GM10266 (cell line): Measurements from ENCODE around the gene PCDHB4.
"Not testable (repeated sequence)": the region's sequence is repeated elsewhere in the genome, so short reads cannot be mapped to it uniquely, and the experiment has no call there.

ENCODE experiments used
- DNase-seq: peaks from one replicate; pipeline ENCODE4 v3.0.0; 2012; ENCODE audit errors: extremely low spot score
- TF ChIP-seq, protein P1 (sequence below): IDR thresholded peaks from 2 replicates; pipeline ENCODE4 v1.5.1; 2012; ENCODE audit warnings: mild to moderate bottlenecking, low read depth; ENCODE audit not compliant: control insufficient read depth, insufficient read depth; ENCODE audit errors: missing control alignments

PCDHB4 gene

DNA sequence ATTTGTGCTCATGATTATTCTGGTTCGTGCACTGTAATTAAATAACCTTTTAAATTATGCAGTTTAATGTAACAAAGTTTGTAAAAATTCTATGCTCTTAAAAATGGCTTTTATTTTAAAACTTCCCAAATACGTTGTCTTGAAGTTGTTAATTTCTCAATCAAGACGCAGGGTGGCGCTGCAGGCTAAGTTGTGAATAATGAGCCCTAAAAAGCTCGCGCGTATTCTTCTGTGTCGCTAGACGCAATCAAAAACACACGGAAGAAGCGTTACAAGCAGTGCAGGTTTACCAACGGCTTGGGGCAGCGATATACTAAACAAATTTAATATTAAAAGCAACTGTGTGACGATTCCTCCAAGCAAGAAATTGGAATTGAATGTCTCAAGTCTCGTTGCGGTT lies at the start of gene PCDHB4:
PCDHB4 (plus strand) TSS at position 256 of the 400 bp plus-strand sequence. CDS start 181 bp downstream, outside the sequence.
- TF ChIP-seq, protein P1, sequence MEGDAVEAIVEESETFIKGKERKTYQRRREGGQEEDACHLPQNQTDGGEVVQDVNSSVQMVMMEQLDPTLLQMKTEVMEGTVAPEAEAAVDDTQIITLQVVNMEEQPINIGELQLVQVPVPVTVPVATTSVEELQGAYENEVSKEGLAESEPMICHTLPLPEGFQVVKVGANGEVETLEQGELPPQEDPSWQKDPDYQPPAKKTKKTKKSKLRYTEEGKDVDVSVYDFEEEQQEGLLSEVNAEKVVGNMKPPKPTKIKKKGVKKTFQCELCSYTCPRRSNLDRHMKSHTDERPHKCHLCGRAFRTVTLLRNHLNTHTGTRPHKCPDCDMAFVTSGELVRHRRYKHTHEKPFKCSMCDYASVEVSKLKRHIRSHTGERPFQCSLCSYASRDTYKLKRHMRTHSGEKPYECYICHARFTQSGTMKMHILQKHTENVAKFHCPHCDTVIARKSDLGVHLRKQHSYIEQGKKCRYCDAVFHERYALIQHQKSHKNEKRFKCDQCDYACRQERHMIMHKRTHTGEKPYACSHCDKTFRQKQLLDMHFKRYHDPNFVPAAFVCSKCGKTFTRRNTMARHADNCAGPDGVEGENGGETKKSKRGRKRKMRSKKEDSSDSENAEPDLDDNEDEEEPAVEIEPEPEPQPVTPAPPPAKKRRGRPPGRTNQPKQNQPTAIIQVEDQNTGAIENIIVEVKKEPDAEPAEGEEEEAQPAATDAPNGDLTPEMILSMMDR: no peak

DNA sequence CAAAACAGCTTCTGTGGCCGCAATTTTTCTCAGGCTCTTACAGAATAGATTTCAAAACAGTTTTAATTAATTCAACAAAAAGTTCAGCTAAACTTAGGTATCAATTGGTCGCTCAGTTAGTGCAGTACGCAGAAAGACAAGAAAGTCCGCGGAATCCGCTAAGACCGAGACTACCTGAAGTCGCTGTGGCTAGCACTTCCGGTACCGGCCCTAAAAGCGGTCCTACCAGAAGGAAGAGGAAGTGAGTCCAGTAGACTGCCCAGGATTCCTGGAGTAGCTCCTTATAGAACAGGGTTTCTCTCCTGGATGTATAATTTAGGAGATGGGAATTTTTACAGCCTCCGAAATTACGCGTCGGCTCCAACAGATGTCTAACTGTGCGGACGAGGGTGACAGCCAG lies 43.8 kb upstream of the PCDHB4 start:
- DNase-seq: no peak
- TF ChIP-seq, protein P1: no peak

More for the DNA sequence above, at the start of gene PCDHB4:
- DNase-seq: no peak

DNA sequence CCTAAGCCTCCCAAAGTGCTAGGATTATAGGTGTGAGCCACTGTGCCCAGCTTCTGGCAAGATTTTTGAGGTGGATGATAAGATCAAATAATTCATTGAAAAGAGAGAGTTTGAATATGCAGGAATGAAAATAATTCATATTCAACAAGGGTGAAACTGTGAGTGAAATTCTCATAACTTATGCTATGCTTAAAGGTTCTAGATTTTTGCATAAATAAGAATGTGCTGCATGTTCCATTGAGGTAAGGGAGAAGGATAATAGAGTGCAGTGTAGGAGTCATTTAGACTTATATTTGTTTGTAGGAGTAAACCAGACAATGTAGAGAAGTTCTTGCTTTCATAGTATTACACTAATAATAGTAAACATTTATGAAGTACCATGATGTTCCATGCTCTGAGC lies 39.4 kb upstream of the PCDHB4 start:
- TF ChIP-seq, protein P1: no peak

DNA sequence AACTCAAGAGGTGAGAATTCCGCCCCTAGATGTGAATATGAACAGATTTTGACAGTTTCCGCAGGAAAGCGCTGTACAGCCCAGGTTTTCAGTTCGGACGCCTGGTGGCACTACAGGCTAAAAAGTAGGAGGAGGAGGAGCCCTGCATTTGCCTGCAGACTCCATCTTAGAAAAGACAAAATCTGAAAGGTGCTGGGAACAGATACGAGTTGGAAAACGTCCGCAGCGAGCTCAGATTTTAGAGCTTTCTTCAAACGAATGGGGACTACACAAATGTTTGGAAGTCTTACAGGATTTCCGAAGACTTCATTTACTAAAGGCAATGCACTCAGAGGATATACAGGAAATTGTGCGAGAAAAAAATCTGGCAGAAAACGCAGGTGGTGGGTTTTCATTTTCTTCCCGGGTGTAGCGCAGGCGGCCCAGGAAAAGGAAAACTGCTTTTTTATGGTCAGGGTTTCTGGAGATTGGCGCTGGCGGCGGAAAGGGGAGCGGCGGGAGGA lies 37.1 kb upstream of the PCDHB4 start:
- TF ChIP-seq, protein P1: no peak
- DNase-seq: no peak

More for the DNA sequence above, 39.4 kb upstream of the PCDHB4 start:
- DNase-seq: no peak

DNA sequence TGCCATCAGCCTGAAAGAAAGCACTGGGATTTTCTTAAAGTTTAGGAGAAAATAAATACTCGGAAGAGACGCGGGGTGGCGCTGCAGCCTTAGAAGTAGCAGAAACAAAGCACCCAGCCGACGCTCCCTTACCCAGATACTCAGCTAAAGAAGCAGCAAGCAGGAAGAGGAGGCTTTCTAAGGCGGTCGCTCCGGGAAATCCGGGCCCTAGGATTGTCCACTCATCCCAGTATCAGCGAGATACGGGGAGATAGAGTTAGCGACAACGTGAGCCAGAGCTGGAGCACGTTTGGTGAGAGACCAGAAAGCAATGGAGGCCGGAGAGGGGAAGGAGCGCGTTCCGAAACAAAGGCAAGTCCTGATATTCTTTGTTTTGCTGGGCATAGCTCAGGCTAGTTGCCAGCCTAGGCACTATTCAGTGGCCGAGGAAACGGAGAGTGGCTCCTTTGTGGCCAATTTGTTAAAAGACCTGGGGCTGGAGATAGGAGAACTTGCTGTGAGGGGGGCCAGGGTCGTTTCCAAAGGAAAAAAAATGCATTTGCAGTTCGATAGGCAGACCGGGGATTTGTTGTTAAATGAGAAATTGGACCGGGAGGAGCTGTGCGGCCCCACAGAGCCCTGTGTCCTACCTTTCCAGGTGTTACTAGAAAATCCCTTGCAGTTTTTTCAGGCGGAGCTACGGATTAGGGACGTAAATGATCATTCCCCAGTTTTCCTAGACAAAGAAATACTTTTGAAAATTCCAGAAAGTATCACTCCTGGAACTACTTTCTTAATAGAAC lies 26.9 kb upstream of the PCDHB4 start, which contains the start of gene PCDHB2:
PCDHB2 (plus strand) TSS at position 135 of the 782 bp plus-strand sequence; CDS start at position 311, 176 bp downstream.
- TF ChIP-seq, protein P1: no peak

DNA sequence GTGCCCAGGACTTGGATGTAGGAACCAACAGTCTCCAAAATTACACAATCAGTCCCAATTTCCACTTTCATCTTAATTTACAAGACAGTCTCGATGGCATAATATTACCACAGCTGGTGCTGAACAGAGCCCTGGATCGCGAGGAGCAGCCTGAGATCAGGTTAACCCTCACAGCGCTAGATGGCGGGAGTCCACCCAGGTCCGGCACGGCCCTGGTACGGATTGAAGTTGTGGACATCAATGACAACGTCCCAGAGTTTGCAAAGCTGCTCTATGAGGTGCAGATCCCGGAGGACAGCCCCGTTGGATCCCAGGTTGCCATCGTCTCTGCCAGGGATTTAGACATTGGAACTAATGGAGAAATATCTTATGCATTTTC lies 26.4 kb upstream of the PCDHB4 start:
- TF ChIP-seq, protein P1: no peak
- no peak for DNase-seq

More for the DNA sequence above, 26.9 kb upstream of the PCDHB4 start, which contains the start of gene PCDHB2:
- no peak for DNase-seq

DNA sequence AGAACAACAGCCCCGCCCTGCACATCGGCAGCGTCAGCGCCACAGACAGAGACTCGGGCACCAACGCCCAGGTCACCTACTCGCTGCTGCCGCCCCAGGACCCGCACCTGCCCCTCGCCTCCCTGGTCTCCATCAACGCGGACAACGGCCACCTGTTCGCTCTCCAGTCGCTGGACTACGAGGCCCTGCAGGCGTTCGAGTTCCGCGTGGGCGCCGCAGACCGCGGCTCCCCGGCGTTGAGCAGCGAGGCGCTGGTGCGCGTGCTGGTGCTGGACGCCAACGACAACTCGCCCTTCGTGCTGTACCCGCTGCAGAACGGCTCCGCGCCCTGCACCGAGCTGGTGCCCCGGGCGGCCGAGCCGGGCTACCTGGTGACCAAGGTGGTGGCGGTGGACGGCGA lies 25.4 kb upstream of the PCDHB4 start:
- DNase-seq: not testable (repeated sequence)

DNA sequence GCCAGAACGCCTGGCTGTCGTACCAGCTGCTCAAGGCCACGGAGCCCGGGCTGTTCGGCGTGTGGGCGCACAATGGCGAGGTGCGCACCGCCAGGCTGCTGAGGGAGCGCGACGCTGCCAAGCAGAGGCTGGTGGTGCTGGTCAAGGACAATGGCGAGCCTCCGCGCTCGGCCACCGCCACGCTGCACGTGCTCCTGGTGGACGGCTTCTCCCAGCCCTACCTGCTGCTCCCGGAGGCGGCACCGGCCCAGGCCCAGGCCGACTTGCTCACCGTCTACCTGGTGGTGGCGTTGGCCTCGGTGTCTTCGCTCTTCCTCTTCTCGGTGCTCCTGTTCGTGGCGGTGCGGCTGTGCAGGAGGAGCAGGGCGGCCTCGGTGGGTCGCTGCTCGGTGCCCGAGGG lies 25.0 kb upstream of the PCDHB4 start:
- not testable (repeated sequence) for DNase-seq
